LNCaP clone FGC (cell line): Measurements from ENCODE around the gene ZC3H10.

ENCODE experiments used
- DNase-seq: peaks from one replicate; pipeline ENCODE4 v3.0.0-alpha.2; 2011; ENCODE audit warnings: low read depth
- H3K4me3 ChIP-seq: 2 replicates; pipeline ENCODE4 v1.5.1; 2011; ENCODE audit warnings: mild to moderate bottlenecking, low read depth, low read length, control low read depth
- TF ChIP-seq, protein P1 (sequence below): IDR thresholded peaks from 2 replicates; pipeline ENCODE4 v1.5.1; 2012; ENCODE audit warnings: mild to moderate bottlenecking; ENCODE audit not compliant: control insufficient read depth, insufficient read depth; ENCODE audit errors: extremely low read depth

The ZC3H10 gene

DNA sequence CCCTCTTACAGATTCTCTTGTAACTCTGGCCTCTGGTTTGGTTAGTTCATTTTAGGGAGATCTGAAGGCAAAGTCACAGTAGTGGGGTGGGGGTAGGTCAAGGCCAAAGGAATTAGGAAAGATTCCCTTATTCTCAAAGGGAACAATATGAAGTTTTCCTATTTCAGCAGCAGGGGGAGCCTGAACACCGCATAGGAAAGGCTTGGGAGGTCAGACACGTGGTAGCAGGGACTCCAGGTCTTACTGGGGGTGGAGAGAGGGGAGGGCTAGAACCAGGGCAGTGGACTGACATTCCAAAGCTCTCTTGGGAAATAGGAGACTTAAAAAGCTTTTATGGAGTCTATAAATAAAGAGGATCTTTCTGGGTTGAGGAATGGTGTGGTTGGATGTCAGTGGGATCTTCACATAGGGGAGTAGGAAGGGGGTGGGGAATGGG, 1.3 kb downstream of the ZC3H10 start:
- H3K4me3 ChIP-seq: peak overlapping the region; percentile 96
- peak; percentile 74 for DNase-seq
- TF ChIP-seq, protein P1, sequence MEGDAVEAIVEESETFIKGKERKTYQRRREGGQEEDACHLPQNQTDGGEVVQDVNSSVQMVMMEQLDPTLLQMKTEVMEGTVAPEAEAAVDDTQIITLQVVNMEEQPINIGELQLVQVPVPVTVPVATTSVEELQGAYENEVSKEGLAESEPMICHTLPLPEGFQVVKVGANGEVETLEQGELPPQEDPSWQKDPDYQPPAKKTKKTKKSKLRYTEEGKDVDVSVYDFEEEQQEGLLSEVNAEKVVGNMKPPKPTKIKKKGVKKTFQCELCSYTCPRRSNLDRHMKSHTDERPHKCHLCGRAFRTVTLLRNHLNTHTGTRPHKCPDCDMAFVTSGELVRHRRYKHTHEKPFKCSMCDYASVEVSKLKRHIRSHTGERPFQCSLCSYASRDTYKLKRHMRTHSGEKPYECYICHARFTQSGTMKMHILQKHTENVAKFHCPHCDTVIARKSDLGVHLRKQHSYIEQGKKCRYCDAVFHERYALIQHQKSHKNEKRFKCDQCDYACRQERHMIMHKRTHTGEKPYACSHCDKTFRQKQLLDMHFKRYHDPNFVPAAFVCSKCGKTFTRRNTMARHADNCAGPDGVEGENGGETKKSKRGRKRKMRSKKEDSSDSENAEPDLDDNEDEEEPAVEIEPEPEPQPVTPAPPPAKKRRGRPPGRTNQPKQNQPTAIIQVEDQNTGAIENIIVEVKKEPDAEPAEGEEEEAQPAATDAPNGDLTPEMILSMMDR: peak; percentile 82

DNA sequence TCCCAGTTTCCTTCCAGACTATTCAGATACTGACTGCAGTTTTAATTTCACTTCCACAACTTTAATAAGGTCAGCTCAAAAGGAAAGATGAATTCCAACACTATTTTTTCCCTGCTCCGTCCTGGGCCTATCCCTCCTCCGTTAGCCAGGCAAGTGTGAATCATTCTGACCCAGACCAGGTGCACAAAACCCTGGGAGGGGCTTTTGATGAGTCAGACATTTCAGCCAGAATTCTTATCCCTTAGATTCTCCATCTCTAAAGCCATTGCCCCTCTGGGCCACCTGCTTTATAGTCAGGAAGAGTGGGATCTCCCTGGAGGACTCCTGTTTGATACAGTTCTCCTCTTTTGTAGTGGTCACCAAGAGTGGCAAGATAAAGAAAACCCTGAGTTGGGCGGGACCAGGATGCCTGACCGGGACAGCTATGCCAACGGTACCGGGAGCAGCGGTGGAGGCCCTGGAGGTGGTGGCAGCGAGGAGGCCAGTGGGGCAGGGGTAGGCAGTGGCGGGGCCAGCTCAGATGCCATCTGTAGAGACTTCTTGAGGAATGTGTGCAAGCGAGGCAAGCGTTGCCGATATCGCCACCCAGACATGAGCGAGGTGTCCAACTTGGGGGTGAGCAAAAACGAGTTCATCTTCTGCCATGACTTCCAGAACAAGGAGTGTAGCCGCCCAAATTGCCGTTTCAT, 2.2 kb downstream of the ZC3H10 start:
- no peak for DNase-seq
- TF ChIP-seq, protein P1: no peak
- no peak overlapping the region for H3K4me3 ChIP-seq

DNA sequence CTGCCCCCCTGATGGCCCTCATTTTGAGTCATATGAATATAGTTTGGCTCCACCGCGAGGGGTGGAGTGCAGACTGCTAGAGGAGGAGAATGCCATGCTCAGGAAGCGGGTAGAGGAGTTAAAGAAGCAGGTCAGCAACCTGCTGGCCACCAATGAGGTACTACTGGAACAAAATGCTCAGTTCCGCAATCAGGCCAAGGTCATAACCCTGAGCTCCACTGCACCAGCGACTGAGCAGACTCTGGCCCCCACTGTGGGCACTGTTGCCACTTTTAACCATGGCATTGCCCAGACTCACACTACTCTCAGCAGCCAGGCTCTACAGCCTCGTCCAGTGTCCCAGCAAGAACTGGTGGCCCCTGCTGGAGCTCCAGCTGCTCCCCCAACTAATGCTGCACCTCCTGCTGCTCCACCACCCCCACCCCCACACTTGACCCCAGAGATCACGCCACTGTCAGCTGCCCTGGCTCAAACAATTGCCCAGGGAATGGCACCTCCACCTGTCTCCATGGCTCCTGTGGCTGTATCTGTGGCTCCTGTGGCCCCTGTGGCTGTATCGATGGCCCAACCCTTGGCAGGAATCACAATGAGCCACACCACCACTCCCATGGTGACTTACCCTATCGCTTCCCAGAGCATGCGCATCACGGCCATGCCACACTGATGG, 3.3 kb downstream of the ZC3H10 start:
- TF ChIP-seq, protein P1: no peak
- H3K4me3 ChIP-seq: no peak overlapping the region
- DNase-seq: no peak

DNA sequence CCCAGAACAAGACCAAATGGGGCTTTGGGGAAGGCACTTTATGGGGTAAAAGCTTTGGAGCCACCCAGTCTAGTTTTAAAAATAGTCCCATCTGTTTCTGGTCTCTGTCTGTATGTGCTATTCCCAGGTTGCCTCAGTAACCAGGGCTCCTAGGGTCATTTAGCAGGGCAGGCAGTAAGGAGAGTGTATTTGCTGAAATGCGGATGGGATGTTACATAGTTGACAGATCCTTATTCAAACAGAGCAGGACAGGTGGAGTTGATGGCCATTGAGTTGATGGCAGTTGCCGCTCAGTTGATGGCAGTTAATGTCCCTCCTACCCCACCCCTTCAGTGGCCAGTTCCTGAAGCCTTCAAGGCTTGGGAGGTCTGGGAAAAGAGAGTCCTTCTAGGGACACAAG, 4.6 kb downstream of the ZC3H10 start:
- TF ChIP-seq, protein P1: no peak
- H3K4me3 ChIP-seq: no peak overlapping the region
- no peak for DNase-seq

DNA sequence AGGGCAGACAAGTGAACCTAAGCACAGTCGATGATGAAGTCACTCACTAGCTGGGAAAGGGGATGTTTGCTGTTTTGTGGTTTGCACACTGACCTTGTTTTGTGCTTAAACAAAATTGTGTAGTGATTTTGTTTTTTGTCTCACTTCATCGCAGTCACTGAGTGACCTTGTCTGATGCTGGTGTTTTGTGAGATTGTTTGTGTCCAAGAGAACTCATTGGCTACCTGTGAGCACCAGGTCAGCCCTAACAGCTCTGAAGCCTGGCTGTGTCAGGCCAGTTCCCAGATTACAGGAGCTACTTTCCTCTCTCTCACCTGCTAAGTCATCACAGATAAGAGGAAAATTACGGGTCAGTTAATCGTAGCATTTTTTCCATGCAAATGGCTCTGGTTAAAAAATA, 6.1 kb downstream of the ZC3H10 start:
- no peak overlapping the region for H3K4me3 ChIP-seq
- TF ChIP-seq, protein P1: no peak
- no peak for DNase-seq

DNA sequence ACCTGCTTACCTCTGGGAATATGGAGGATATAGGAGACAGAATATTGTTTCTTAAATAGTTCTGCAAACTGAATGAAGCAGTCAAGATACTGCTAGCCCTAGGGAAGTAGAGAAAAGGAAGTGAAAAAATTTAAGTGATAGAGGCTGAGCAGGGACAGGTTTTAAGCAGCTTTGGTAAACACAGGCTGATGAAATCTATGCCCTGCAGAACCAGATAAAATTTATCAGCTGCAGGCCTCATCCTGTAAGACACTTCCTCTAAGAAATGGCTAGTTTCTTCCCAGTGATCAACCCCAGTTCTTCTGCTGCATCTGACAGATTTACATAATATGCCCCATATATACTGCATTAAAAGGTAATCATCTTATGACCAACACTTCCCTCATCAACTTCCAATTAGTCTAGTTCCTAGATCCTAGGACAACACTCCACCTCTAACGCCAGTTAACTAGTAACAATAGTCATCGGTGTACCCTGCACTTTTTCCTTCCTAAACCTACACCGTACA, 8.7 kb downstream of the ZC3H10 start:
- H3K4me3 ChIP-seq: peak overlapping the region; percentile 49
- TF ChIP-seq, protein P1: no peak
- no peak for DNase-seq
